B cell (primary cell): Measurements from ENCODE around the gene TMPRSS15.

Experiments used
- CTCF ChIP-seq: fragments of 200-600 bp; IDR thresholded peaks from one replicate; pipeline ENCODE4 v1.8.0; 2022; ENCODE audit warnings: antibody characterized with exemption, mild to moderate bottlenecking
- EZH2 ChIP-seq: IDR thresholded peaks from 2 replicates; pipeline ENCODE4 v1.6.1; 2012; ENCODE audit warnings: borderline replicate concordance, low read depth, mild to moderate bottlenecking, moderate library complexity, low read length; ENCODE audit not compliant: insufficient read depth, poor library complexity, severe bottlenecking

- TF ChIP-seq CTCF (no peak), EZH2 (no peak)
These were observed 54.1 kb downstream of the TMPRSS15 start for GRCh38 chr21:18349468-18349867.
